ENCODE results near the gene NPAS3.

NPAS3 gene

GRCh38 chr14:33010495-33010894, 71.8 kb downstream of the NPAS3 start:
- DNase-seq (ENCODE audit: low read depth in 3 of 3, low spot score in 1 of 3): no peak

- DNase-seq (ENCODE audit: low read depth in 3 of 3, low spot score in 1 of 3): no peak
These were observed 76.0 kb downstream of the NPAS3 start for GRCh38 chr14:33014710-33015109.

- DNase-seq (ENCODE audit: low read depth in 3 of 3, low spot score in 1 of 3): no peak
These were observed 77.9 kb downstream of the NPAS3 start for GRCh38 chr14:33016613-33017012.

- no peak for DNase-seq (ENCODE audit: low read depth in 3 of 3, low spot score in 1 of 3)
These were observed 78.3 kb downstream of the NPAS3 start for GRCh38 chr14:33017016-33017415.

- no peak for DNase-seq (ENCODE audit: low read depth in 3 of 3, low spot score in 1 of 3)
These were observed 80.7 kb downstream of the NPAS3 start for GRCh38 chr14:33019346-33019745.

- DNase-seq (ENCODE audit: low read depth in 3 of 3, low spot score in 1 of 3): no peak
These were observed 88.3 kb downstream of the NPAS3 start for GRCh38 chr14:33026850-33027430.

GRCh38 chr14:33029511-33029910, 90.8 kb downstream of the NPAS3 start:
- no peak for DNase-seq (ENCODE audit: low read depth in 3 of 3, low spot score in 1 of 3)

GRCh38 chr14:33030386-33030785, 91.7 kb downstream of the NPAS3 start:
- no peak for DNase-seq (ENCODE audit: low read depth in 3 of 3, low spot score in 1 of 3)

- no peak for DNase-seq (ENCODE audit: low read depth in 3 of 3, low spot score in 1 of 3)
These were observed 96.9 kb downstream of the NPAS3 start for GRCh38 chr14:33035416-33036194.

GRCh38 chr14:33039311-33039710, 100.6 kb downstream of the NPAS3 start:
- DNase-seq (ENCODE audit: low read depth in 3 of 3, low spot score in 1 of 3): no peak

- DNase-seq (ENCODE audit: low read depth in 3 of 3, low spot score in 1 of 3): no peak
These were observed 101.9 kb downstream of the NPAS3 start for GRCh38 chr14:33040372-33041140.

GRCh38 chr14:33042591-33042990, 103.9 kb downstream of the NPAS3 start:
- DNase-seq (ENCODE audit: low read depth in 3 of 3, low spot score in 1 of 3): no peak

GRCh38 chr14:33045760-33046159, 107.1 kb downstream of the NPAS3 start:
- DNase-seq (ENCODE audit: low read depth in 3 of 3, low spot score in 1 of 3): no peak

GRCh38 chr14:33052943-33053342, 114.3 kb downstream of the NPAS3 start:
- no peak for DNase-seq (ENCODE audit: low read depth in 3 of 3, low spot score in 1 of 3)

- DNase-seq (ENCODE audit: low read depth in 3 of 3, low spot score in 1 of 3): no peak
These were observed 117.5 kb downstream of the NPAS3 start for GRCh38 chr14:33056213-33056612.

GRCh38 chr14:33057585-33057984, 118.9 kb downstream of the NPAS3 start:
- DNase-seq (ENCODE audit: low read depth in 3 of 3, low spot score in 1 of 3): no peak

GRCh38 chr14:33061667-33062325, 123.1 kb downstream of the NPAS3 start:
- DNase-seq (ENCODE audit: low read depth in 3 of 3, low spot score in 1 of 3): no peak

GRCh38 chr14:33062476-33062875, 123.8 kb downstream of the NPAS3 start:
- no peak for DNase-seq (ENCODE audit: low read depth in 3 of 3, low spot score in 1 of 3)

GRCh38 chr14:33062881-33063280, 124.2 kb downstream of the NPAS3 start:
- no peak for DNase-seq (ENCODE audit: low read depth in 3 of 3, low spot score in 1 of 3)

- no peak for DNase-seq (ENCODE audit: low read depth in 3 of 3, low spot score in 1 of 3)
These were observed 124.8 kb downstream of the NPAS3 start for GRCh38 chr14:33063521-33063920.

GRCh38 chr14:33065634-33066033, 127.0 kb downstream of the NPAS3 start:
- DNase-seq (ENCODE audit: low read depth in 3 of 3, low spot score in 1 of 3): no peak

GRCh38 chr14:33068040-33068439, 129.4 kb downstream of the NPAS3 start:
- no peak for DNase-seq (ENCODE audit: low read depth in 3 of 3, low spot score in 1 of 3)
